ENCODE measurements around the gene EXOG.

The EXOG gene

GRCh38 chr3:38496131-38496910 is at the start of gene EXOG:
Gene EXOG (plus strand): TSS chr3:38496340. CDS start chr3:38496368, 28 bp downstream.
- peak; percentile 81 to 85 for DNase-seq (ENCODE audit: low read depth in 2 of 2)

GRCh38 chr3:38446812-38447211 is 49.3 kb upstream of the EXOG start:
- DNase-seq (ENCODE audit: low read depth in 2 of 2) = no peak

- DNase-seq (ENCODE audit: low read depth in 2 of 2) = no peak
These were observed 45.3 kb upstream of the EXOG start for GRCh38 chr3:38450853-38451252.

DNA sequence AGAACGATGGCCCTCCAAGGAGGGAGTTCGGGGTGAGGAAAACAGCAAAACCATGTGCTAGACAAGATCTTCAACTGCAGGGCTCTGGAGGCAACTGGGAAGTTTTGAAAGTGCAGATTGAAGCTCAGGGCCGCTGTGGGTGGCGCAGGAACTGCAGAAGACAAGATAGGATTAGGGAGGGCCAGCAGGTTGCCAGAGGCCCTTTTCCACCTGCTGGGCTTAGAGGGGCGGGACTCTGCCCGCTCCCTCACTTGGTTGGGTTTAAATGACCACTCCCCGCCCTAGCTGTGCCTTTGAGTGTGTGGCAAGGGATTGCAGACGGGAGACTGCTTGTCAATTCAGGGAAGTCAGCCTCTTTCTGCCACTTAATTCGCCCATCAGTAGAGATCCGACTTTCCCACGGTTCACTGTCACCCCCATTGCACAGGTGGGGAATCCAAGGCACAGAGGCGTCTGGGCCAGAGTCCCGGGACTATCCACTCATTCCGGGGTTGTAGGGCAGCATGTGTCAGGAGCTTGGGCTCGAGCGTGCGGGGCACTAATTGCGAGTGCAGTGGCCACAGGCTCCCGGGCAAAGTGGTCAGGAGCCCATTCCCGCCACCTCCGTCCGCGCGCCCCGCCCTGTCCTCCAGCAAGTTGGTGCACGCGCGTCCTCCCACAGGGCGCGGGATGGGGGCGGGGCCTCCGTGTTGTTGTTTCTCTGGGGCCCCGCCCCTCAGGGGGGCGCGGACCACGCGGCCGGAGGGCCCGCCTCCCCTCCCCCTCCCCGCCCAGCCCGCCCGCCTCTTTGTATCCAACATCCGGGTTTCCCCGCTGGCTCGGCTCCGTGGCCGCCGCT is 42.8 kb upstream of the EXOG start, which contains the start of gene ACVR2B:
ACVR2B (plus strand) TSS at position 816 of the 838 bp plus-strand sequence. CDS start 433 bp downstream, outside the sequence.
- peak; percentile 44 to 48 for DNase-seq (ENCODE audit: low read depth in 2 of 2)

DNA sequence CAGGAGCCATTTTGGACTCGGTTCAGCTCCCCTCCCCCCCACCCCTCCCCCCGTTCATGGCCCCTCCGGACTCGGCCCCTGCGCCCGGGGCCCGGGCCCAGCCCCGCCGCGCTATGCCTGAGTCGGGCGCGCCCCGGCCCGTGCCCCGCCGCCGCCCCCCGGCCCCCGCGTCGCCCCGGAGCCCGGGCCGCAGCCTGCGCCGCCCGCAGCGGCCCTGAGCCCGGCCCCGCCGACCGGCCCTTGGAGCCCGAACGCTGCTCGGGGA is 42.3 kb upstream of the EXOG start:
- no peak for DNase-seq (ENCODE audit: low read depth in 2 of 2)

DNA sequence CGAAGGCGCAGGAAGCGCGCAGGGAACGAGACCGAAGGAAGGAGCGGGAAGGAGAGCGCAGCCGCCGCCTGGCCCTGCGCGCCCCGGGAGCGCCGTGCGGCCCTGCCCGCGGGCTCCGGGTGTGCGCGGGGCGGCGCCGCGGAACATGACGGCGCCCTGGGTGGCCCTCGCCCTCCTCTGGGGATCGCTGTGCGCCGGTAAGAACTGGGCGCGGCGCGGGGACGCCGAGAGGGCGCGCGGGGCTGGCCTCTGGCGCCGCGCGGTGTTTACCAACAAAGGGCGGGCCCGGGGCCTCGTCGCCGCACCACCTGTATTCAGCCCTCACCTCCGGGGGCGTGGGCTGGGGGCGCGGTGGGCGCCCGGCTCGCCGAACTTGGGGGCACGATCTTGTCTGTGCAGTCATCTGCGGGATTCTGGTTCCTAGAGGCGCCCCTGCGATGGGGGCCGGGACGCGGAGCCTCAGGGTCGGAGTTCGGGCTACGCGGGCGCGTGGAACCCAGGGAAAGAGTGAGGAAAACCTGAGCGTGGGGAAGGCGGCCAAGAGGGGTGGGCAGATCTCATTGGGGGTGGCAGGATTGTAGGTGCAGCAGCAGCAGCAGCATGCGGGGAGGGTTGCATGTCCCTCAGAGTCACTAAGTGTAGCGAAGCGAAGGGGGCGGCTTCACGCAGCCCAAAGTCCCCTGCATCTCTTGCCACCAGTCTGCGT is 41.8 kb upstream of the EXOG start:
- no peak for DNase-seq (ENCODE audit: low read depth in 2 of 2)

DNA sequence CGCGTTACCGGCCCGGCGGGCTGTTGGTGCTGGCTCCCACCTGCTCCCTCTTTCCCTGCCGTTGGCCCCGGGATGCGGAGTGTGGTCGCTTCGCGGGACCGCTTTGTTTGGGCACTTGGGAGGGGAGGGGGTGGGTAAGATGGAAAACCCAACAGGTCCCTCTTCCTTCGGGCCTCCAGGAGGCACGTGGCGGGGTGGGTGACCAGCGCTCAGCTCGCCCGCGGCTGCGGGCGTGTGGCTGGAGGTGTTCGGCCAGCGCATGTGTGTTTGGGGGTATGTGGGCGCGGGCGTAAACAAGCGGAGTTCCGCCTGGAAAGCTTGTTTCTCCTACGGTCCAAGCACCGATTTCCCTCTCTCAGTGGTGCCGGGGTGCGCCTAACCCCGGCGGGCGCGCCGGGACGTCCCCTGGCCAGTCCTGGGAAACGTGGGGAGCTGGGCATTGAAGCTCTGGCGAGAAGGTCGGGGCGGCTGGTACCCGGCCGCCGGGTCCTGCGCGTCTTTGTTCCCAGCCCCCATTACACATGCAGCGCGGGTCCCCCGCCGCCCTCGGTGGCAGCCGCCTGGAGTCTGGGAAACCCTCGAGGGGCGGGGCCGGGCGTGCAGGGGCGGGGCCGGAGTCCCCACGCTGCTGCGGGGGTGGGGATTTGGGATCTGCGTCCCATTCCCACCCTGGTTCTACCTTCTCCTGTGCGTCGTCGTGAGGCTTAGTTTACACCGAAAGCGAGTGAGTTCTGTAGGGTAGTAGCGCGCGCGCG is 41.1 kb upstream of the EXOG start:
- DNase-seq (ENCODE audit: low read depth in 2 of 2) = peak in 1 of 2 experiments; percentile 15

DNA sequence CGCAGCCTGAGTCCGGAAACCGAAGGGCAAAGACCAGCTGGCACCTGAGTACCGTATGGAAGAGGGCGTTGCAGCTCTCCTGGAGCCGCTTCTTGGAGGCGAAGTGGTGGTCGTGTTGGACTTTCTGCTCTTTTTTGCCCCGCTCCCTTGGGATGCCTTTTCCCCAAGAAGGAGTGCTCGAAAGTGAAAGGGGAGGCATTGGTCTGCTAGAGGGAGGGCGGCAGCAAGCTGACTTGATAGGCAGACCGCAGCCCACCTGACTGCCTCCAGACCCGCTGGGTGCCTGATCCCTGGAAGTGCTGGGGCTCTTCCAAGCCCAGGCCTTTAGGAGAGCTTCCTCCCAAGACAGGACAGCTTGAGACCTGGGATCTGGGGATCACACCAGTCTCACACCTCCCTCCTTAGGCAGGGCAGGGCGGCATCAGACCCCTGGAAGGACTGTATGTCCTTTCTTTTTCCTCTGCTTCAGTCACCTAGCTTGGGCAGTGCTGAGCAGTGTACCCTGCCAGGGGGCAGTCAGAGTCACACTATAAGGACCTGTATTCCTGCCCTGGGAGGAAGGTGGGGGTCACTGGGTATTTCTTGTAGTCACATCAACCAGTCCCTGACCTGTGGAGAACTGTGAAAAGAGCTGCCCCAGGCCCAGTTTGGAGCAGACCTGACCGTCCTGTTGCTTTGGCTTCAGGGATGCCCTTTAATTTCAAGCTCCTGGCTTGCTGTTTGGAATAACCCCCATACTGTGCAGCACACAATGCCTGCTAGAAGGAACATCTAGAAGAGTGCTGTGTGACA is 40.3 kb upstream of the EXOG start:
- DNase-seq (ENCODE audit: low read depth in 2 of 2) = no peak

DNA sequence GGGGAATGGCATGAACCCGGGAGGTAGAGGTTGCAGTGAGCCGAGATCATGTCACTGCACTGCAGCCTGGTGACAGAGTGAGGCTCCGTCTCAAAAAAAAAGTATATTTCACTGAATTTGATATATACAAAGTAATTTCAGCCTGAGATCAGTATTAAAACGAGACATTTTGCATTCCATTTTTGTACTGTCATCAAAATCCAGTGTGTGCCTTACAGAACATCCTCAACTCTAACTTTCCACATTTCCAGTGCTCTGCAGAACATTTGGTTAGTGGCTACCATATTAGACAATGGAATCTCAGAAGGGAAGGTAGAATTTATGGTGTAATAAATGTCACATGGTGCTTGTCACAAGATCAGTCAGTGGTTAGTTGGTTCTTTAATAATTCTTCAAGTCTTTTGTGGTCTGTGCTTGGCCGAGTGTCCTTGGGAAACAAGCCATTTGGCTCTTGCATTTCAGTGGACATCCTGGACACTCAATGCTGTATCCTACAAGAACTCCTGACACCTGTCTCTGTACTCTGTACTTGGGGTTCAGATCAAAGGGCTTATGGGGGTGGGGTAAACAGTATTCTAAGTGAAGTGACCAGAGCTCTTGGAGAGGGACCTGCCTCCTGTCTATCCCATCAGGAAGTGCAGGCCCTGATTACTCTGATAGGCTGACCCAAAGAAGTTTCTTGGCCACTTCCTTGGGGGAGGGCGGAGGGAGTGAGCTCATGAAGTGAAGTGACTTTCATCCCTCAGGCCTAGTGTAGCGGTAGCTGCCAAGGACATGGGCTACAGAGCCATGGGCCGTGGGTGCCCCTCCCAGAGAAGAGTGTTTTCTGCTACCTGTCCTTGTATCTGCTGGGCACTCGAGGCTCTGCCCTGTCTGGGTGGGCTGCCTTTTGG is 38.8 kb upstream of the EXOG start:
- DNase-seq (ENCODE audit: low read depth in 2 of 2) = no peak

DNA sequence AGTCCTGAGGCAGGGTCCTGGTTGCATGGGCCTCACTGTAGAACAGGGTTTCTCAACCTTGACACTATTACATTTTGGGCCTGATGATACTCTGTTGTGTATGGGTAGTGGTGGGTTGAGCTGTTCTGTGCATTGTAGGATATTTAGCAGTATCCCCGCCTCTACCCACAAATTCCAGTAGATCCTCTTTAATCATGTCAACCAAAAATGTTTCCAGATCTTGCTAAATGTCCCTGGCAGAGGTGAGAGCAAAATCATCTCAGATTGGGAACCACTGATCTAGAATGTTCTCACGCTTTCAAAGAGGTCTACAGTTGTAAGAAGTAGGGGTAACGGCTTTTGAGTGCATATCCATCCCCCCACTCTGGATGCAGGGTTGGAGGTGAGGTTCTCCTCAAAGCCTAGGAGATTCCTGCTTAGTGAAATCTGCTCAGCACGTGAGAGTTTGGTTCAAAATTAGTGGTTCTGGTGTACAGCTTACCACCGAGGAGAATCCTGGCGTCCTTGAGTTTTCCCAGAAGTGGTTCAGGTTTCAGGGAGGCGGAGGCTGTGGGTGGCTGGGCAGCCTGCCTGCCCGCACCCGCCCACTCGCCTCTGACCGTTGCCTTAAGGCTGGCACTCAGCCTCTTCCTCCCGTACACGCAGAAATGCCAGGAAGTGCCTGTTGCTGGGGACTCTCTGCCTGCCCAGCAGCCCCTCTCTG is 37.2 kb upstream of the EXOG start:
- no peak for DNase-seq (ENCODE audit: low read depth in 2 of 2)

DNA sequence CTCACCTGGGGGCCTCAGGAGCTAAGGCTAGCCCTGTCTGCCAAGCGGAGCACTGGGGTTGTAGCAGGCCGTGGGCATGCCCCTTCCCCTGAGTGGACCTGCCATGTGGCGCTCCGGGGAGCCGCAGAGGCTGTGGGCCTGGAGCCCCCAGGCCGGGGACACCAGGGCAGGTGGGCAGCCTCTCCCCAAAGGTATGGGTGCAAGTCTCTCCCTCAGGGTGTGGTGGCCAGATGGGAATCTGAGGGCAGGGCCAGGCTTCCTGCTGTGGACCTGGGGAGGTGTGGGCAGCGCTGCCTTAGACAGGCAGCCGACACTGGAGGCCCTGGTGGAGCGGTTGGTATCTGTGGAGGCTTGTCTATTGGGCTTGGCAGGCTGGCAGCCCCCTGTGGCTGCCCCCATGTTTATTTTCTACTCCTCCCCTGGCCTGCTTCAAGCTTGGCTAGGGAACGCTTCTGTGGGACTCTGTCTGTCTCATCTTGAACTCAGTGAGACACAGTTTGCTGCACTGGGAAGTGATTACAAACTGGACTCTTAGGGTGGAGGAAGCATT is 36.6 kb upstream of the EXOG start:
- DNase-seq (ENCODE audit: low read depth in 2 of 2) = no peak

- no peak for DNase-seq (ENCODE audit: low read depth in 2 of 2)
These were observed 35.5 kb upstream of the EXOG start for GRCh38 chr3:38460377-38461270.

GRCh38 chr3:38465588-38466154 is 30.5 kb upstream of the EXOG start:
- no peak for DNase-seq (ENCODE audit: low read depth in 2 of 2)

DNA sequence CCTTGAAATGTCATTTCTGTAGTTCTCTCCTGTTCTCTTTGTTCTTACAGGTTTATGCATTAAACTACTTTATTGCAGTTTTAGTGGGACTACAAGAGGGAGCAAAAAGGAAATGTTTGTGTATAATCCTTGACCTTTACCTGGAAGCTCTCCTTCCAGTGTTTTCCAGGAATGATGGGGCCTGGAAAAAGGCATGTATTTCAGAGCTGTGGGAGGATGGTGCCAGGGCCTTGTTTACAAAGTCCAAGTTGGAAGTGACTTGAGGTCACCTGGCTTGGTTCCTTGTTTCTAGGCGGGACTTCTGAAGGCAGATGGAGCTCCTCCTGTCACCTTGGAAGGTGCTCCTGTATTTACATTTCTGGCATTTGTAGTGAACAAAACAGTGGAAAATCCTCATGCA is 27.4 kb upstream of the EXOG start:
- no peak for DNase-seq (ENCODE audit: low read depth in 2 of 2)

- DNase-seq (ENCODE audit: low read depth in 2 of 2) = no peak
These were observed 26.3 kb upstream of the EXOG start for GRCh38 chr3:38469852-38470251.

- DNase-seq (ENCODE audit: low read depth in 2 of 2) = no peak
These were observed 24.8 kb upstream of the EXOG start for GRCh38 chr3:38471260-38471857.

GRCh38 chr3:38472342-38472741 is 23.8 kb upstream of the EXOG start:
- no peak for DNase-seq (ENCODE audit: low read depth in 2 of 2)

Data from fibroblast of skin of left quadriceps (primary cell).